T-helper 9 cell (primary cell): ENCODE data around the gene PPAT.
"Not testable (repeated sequence)": the region's sequence is repeated elsewhere in the genome, so short reads cannot be mapped to it uniquely, and the experiment has no call there.

Experiments used
- DNase-seq: peaks from one replicate; pipeline ENCODE4 v3.0.0-alpha.2; 2020
- total RNA-seq, 2 donors: gene quantifications; one replicate each; lab custom pipeline; 2026; lab: John Stamatoyannopoulos, UW

PPAT gene
- 8.4 to 26.2 reads per million in 2 donors for total RNA-seq

- DNase-seq: peak; percentile 98
Observed at GRCh38 chr4:56435140-56435926, at the start of gene PPAT. Gene PPAT, minus strand, starts transcription at chr4:56435615. Its CDS starts 138 bp downstream, at chr4:56435477.

- DNase-seq: no peak
Observed at GRCh38 chr4:56480691-56481090, 45.3 kb upstream of the PPAT start.

DNA sequence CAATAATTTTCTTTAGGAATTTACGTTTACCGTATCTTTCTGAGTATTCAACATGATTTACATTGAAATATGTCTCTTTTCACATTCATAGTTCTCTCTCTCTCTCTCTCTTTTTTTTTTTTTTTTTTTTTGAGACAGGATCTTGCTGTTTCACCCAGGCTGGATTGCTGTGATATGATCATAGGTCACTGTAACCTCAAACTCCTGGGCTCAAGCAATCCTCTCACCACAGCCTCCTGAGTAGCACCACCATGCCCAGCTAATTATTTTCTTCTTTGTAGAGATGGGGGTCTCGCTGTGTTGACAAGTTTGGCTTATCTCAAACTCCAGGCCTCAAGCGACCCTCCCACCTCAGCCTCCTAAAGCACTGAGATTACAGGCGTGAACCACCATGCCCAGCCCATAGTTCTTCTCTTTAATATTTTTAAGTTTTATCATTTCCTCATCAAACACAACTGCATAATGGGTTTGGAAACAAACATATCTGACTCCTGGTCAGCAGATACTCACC is 41.8 kb upstream of the PPAT start:
- no peak for DNase-seq

DNA sequence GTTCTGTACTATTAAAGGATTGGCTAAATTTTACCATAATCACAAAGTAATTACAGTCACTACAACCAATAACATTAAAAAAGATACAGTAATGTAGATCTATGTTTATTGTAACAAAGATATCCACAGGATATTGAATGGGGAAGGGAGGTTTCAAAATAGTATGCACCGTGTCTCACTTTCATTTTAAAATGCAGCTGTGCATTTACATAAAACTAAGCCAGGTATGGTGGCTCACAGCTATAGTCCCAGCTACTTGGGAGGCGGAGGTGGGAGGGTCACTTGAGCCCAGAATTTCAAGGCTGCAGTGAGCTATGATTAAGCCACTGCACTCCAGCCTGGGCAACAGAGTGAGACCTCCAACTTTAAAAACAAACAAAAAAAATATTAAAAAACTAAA is 40.5 kb upstream of the PPAT start:
- no peak for DNase-seq

GRCh38 chr4:56469489-56470210 is 34.2 kb upstream of the PPAT start:
- no peak for DNase-seq

DNA sequence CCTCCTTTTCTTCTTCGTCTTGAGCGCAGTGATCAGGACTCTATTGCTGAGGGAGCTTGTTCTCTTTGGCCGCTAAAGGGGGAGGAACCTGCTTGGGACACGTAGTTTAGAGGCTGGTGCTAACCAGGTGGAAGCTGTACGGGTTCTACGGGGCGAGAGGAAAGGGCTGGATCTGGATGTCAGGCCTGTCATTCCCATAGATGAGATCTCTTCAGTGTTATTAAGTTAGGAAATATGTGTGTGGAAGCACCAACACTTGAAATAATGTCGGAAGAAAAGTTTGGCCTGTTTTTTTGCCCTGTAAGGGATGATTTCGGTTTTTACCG is 32.6 kb upstream of the PPAT start:
- DNase-seq: no peak

DNA sequence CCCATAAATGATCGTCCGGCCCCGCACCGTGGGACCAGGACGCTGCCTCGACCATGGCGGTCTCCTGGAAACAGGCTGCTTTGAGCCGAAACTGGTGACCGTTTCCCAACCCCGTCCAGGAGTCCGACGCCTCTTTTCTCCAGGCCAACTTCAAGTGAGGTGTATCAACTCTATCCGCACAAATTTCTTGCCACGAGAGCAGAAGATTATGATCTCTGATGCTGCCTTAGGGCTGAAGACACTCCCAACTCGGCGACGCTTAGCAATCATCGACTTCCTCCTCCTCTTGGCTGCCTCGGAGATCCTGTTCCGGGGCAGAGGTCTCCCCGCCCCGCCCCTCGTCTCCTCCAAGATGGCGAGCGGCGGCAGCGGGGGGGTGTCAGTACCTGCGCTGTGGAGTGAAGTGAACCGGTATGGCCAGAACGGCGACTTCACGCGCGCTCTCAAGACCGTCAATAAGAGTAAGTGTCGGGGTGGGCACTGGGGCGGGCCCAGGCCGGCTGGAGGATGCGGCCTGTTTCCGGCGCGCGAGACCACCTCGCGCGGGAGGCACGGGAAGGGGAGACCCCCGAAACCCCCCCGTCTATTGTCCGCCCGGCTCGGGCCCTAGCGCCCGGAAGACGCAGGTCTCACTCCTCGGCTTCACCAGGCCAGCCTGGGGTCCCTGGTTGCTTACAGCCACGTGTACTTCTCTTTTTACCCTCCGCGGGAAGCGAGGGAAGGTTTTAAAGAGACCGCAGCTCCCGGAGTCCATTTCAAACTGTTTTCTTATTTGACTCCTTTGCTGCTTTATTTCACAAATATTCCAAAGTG is 32.1 kb upstream of the PPAT start, which contains the start of gene SRP72:
TSS of gene SRP72 (plus strand) at position 334 of the 813 bp plus-strand sequence. CDS start at position 353, 19 bp downstream.
- peak; percentile 88 for DNase-seq

GRCh38 chr4:56466910-56467283 is 31.5 kb upstream of the PPAT start:
- DNase-seq: no peak

DNA sequence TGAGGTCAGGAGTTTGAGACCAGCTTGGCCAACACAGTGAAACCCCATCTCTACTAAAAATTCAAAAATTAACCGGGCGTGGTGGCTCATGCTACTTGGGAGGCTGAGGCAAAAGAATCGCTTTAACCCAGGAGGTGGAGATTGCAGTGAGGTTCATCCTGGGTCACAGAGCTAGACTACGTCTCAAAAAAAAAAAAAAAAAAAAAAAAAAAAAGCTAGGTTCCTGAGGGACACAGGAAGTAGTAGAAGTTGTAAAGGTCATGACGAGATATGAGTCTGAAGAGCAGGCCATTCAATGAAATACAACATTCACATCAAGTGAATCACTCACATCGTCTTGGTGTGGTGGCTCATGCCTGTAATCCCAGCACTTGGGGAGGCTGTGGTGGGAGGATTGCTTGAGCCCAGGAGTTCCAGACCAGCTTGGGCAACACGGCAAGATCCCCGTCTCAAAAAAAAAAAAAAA is 30.9 kb upstream of the PPAT start:
- DNase-seq: not testable (repeated sequence)

DNA sequence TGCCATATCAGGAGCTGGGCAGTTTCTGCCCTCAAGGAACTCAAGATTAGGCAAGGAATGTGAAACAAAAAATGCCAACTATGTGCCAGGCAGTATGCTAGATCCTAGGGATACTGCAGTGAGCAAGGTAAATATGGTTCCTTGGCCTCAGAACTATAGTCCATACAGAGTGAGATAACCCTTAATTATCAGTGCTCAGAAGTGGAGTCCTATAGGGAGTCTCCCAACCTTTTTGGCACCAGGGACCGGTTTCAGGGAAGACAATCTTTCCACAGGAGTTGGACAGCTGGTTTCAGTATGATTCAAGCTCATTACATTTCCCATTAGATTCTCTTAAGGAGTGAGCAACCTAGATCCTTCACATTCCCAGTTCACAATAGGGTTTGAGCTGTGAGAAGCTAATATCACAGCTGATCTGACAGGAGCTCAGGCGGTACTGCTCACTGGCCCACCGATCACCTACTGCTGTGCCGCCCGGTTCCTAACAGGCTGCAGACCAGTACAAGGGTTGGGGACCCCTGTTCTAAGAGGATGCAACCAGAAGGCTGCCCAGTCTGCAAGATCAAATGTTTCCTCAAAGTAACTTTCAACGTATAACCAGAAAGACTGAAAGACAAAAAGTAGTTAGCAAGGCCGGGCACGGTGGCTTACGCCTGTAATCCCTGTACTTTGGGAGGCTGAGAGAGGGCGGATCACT is 30.3 kb upstream of the PPAT start:
- no peak for DNase-seq

DNA sequence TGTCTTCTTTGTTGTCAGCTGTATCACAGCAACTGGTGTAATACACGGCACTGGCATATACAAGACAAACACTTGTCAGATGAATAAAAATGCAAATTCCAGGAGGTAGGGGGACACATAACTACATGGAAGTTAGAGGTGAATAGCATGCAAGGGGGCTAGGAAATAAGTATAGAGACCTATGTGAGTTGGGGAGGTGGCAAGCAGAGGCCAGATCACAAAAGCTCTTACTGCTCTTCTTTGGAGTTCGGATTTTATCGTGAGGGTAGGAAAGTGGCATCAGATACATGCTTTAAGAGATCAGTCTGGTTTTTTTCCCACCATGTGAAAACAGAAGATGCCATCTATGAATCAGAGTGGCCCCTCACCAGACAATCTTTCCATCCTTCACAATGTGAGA is 29.2 kb upstream of the PPAT start:
- DNase-seq: no peak

DNA sequence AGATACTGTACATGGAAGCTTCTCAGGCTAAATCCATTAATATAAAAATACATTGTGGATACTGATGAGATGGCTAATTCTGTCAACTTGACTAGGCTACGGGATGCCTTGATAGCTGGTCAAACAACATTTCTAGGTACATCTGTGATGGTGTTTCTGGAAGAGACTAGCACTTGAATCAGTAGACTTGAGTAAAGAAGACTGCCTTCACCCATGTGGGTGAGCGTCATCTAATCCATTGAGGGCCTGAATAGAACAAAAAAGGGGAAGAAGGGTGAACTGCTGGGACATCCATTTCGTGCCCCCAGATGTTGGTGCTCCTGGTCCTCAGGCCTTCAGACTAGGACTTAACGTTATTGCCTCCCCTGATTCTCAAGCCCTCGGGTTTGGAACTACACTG is 28.3 kb upstream of the PPAT start:
- DNase-seq: no peak

DNA sequence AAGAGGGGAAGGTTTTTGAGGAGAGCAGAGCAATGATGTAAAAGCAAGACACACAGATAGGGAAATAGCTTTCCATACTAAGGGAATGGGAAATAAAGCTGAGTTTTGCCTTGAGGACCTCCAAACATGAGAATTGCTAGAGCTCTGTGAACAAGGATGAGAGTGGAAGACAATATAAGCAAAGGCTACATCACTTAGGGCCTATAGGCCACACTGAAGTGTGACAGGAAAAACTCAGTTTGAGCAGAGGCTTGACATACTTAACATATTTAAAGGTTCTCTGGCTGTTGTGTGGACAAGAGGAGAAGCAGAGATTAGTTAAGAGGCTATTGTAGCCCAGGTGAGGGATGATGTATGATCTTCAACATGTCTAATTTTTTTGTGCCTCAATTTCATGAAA is 26.7 kb upstream of the PPAT start:
- no peak for DNase-seq

GRCh38 chr4:56460085-56460484 is 24.7 kb upstream of the PPAT start:
- no peak for DNase-seq

GRCh38 chr4:56450342-56450741 is 14.9 kb upstream of the PPAT start:
- DNase-seq: no peak

GRCh38 chr4:56449475-56449874 is 14.1 kb upstream of the PPAT start:
- not testable (repeated sequence) for DNase-seq

GRCh38 chr4:56448301-56448700 is 12.9 kb upstream of the PPAT start:
- DNase-seq: no peak

DNA sequence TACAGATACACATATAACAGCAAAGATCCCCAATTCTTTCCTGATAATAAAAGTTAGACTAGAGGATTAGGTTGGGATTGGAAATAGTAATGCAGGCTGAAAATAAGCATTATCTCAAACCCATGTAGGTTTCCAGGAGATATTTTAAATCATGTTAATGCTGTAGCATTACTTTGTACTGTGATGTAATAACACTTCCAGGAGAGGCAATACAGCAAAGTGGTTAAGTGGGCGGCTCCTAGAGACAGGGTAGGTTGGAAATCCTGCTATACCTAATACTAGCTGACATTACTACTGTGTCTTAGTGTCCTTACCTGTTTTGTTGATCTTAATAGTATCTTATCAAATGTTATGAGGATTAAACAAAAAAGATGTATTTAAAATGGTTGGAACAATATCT is 10.3 kb upstream of the PPAT start:
- no peak for DNase-seq

- no peak for DNase-seq
Observed at GRCh38 chr4:56444719-56445118, 9.3 kb upstream of the PPAT start.

DNA sequence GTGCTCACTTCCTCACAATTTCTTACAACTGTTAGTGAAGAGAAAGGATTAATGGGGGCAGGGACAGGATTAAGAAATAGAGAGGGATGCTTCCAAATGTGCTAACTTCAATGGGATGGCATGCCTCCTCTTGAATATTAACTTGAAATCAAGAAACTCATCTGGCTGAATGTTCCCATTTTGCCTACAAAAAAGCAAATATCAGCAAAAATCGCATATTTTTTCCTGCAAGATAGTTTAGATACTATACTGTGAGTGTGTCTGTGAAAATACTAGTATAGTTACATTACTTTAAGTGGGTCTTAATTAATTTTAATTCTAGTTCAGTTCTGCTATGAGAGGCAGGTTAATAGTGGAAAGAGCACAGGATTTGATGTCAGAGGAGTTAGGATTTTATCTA is 5.6 kb upstream of the PPAT start:
- no peak for DNase-seq

DNA sequence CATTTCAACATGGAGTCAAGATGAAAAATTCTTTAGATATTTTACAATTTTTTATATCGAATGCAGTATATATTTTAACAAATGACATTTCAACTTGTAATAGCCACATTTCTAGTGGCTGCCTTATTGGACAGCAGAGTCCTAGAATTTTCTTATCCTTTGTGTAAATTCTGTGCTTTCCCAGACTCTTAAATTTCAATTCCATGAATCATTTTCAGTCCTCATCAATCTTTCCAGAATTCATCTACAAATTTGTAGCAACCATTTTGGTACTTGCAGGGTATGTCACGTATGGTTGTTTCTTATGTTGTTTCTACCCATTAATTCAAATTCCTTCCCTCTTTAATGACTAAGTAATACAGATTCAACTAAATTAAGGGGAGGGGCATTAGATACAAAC is 3.4 kb upstream of the PPAT start:
- DNase-seq: no peak

DNA sequence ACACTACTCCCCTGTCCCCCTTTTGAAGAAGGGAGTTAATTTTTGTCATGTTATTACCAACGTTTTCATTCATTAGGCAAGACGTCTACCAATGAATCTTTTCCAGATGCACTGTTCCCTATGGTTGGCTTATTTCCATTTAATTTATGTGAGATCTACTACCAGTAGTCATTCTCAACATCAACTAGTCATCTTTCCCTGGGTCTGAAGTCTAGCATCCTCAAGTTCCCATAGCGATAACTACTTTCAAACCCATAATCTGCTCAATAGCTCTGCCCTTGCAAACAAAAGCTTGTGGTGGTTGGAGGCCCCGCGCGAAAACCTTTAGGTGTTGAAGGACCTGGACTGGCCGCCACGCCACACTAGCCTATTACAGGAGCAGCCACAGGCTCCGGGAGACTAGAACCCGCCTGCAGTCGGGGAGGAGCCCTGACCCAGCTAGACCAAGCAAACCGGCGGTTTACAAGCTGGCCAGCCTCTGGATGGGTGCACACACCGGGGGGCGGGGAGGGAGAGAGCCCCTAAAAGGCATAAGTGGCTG is 746 bp downstream of the PPAT start:
- no peak for DNase-seq
